NCI-H1436 (cell line): Measurements from ENCODE around the gene TBC1D10A.

Experiments
- DNase-seq: peaks from one replicate; lab custom pipeline; 2025; lab: John Stamatoyannopoulos, UW

TBC1D10A gene

DNA sequence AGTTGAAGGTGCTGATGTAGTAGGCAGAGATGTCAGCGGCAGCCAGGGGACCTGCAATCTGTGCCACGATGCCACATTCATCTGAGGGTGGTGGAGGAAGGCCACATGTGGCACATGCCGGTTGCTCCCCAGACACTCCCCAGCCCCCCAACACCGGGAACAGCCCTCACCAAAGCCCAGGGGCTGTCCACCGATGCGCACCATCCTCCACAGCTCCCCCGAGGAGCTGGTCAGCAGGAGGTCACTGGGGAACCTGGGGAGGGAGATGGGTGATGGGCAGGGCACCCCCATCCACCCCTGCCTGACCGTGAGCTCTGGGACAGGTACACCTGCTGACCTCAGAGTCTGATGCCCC is 40.9 kb downstream of the TBC1D10A start:
- DNase-seq, result no peak

- DNase-seq, result no peak
These were observed 41.4 kb downstream of the TBC1D10A start for GRCh38 chr22:30285176-30285845.

DNA sequence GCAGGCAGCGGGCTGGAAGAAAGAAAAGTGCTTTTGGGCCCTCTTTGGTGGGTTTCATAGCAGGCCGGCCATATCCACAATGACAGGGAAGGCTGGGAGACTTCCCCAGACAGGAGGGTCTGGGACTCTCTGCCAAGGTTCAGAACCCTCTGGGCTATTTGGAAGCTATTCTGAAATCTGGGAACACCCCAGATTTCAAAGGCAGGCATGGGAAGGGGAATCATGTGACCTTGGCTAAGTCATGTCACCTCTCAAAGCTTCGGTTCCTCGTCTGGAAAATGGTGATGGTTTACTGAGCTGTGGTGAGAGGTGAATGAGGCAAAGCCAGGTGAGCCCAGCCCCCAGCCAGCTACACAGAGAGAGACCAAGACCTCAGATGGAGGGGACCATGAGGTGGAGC is 42.1 kb downstream of the TBC1D10A start:
- no peak for DNase-seq

- no peak for DNase-seq
These were observed 42.6 kb downstream of the TBC1D10A start for GRCh38 chr22:30284172-30284571.

- no peak for DNase-seq
These were observed 43.4 kb downstream of the TBC1D10A start for GRCh38 chr22:30283342-30283741.

GRCh38 chr22:30282616-30283046 is 44.1 kb downstream of the TBC1D10A start:
- DNase-seq, result no peak

DNA sequence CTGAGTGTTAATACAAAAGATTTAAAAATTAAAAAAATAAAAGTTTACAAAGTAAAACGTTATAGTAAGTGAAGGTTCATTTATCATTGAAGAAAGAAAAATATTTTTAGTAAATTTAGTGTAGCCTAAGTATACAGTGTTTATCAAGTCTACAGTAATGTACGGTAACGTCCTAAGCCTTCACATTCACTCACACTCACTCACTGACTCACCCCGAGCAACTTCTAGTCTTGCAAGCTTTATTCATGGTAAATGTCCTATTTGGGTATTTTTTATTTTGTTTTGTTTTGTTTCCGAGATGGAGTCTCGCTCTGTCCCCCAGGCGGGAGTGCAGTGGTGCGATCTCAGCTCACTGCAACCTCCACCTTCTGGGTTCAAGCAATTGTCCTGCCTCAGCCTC is 46.2 kb downstream of the TBC1D10A start:
- no peak for DNase-seq

DNA sequence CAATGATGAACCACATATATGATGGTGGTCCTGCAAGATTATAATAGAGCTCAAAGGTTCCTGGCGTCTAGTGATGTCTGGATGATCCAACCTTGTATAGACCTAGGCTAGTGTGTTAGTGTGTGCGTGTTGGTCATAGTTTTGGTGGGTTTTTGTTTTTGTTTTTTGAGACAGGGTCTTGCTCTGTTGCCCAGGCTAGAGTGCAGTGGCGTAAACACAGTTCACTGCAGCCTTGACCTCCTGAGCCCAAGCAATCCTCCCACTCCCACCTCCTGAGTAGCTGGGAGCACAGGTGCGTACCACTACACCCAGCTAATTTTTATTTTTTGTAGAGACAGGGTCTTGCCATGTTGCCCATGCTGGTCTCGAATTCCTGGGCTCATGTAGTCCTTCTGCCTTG is 46.8 kb downstream of the TBC1D10A start:
- DNase-seq, result no peak

DNA sequence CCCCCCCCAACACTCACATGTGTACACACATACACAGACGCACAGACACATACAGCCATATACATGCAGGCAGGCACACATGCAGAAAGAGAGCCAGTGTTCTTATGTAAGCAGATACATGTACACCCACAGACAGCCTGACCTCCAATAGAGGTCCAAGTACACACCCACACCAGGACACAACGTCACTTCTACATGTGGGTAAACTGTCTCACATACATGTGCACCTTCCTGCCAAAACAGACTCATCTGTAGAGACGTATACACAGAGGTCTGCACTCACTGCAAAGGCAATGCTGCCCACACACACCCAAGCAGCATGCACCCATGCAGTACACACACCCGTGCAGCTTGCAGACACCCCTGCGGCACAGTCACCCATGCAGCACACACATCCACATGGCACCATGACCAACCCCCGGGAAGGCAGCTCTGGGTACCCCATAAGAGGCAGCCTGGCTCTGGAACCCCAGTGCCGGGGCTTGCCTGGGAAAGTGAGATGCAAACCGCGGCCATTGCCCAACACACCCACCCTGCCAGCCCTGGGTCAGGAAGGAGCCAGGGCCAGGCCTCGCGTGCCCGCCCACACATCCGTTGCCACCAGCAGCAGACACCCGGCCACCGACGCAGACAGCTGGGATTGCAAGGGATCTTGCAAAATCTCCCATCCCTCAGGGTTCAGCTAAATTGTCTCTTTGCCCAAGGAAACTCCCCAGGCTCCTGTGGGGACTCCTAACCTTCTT is 47.5 kb downstream of the TBC1D10A start:
- no peak for DNase-seq

GRCh38 chr22:30277547-30278344 is 49.0 kb downstream of the TBC1D10A start:
- no peak for DNase-seq

DNA sequence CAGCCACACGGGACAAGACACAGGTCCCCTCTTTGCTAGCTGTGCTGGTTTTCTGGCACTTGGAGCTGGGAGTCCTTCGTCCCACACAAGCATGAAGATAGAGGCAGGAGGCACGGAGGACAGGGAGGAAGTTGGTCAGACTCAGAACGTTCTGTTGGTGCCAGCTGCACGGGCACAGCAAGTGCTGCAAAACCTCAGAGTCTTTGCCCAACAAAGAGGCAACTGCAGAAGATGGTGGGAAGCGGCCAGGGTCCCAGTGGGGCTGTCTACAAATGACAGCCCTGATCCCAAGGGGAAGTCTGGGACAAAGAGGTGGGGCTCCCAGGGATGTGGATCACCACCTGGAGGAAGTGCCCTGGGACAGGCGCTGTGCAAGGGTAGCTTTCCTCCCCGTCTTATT is 50.7 kb downstream of the TBC1D10A start:
- no peak for DNase-seq

DNA sequence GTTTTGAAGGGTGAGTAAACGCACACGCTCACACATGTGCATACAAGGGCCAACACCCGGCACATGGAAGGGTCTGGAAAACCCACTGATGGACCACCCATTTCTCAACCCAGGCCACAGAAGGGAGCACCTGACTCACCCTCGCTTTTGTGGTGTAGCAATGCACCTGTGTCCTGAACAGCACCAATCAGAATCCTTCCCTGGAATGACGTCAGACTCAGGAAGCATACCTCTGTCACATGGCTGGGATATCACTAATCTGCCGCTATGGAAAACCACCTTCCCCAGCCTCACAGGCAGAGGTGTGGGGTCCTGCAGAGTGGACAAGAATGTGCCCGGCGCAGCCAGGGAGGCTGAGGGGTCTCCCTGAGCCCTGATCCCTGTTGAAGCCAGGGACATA is 51.1 kb downstream of the TBC1D10A start:
- no peak for DNase-seq

DNA sequence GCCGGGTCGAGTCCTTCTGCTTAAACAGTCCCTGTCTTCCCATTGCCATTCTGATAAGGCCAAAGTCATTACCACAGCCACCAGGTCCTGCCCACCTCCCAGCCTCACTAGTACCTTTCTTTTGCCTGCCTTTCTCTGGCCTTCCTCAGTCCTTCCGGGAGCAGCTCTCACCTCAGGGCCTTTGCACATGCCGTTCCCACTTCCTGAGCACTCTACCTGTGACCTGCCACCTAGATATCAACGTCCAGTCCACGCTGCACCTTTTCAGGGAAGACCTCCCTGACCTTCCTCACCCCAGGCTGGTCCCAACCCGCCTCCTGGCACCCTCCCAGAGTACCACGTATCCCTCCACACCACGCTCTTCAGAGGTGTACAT is 52.3 kb downstream of the TBC1D10A start:
- no peak for DNase-seq

GRCh38 chr22:30273711-30274436 is 52.9 kb downstream of the TBC1D10A start:
- DNase-seq, result no peak

- no peak for DNase-seq
These were observed 53.8 kb downstream of the TBC1D10A start for GRCh38 chr22:30272781-30273601.

DNA sequence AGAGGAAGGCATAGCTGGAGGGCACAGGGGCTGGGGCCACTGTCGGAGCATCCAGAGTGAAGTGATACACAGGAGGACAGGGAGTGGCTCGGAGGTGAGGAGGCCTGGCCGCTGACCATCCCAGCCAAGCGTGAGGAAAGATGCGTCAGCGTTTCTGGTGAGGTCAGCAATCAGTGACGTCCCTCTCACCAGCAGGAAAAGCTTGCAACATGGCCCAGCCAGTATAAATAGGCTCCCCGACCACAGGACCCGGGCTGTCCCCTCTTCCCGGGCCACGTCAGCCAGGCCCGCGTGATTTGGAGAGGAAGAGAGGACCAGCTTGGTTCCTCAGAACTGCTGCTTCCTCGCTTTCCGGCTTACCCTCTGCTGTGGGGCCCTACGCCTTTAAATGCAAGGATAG is 55.9 kb downstream of the TBC1D10A start:
- DNase-seq, result no peak

GRCh38 chr22:30268331-30268730 is 58.4 kb downstream of the TBC1D10A start:
- no peak for DNase-seq

DNA sequence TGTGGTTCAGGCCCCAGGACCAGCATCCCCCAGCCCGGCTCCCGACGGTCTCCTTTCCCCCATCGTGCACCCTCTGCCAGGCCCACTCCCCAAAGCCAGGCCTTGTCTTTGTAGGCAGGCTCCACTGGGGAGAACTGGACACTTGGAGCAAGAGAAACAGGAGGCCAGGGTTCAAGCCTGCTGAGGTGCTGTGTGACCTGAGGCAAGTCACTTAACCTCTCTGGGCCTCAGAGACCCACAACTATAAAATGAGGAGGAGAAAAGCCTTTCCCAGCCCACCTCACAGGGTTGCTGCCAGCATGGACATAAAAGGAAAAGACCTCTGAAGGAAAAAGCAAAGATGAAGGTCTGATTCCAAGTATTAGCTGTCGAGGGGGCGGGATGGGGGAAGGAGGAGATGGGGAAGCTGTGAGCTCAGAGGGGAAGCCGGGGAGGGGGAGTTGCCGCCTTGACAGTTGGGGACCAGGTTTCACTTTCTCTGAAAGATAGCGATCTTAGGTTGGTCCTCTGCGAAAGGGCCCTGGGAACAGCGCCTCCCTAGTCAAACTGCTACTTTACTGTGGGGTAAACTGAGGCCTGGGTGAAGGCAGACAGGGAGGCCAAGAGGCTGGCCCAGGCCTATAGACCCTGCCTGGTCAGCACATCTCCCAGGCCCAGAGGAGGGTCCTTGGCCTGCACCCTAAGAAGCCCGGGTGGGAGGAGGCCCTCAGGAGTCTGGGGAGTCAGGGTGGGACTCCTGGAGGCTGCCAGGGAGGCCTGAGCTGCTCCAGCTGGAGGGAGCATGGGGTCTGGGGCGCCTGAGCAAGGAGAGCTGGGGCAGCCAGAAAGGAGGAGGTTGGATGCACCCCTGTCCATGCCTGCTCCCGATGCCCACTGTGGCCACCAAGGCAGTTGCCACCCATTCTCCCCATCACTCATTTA is 59.1 kb downstream of the TBC1D10A start:
- no peak for DNase-seq

DNA sequence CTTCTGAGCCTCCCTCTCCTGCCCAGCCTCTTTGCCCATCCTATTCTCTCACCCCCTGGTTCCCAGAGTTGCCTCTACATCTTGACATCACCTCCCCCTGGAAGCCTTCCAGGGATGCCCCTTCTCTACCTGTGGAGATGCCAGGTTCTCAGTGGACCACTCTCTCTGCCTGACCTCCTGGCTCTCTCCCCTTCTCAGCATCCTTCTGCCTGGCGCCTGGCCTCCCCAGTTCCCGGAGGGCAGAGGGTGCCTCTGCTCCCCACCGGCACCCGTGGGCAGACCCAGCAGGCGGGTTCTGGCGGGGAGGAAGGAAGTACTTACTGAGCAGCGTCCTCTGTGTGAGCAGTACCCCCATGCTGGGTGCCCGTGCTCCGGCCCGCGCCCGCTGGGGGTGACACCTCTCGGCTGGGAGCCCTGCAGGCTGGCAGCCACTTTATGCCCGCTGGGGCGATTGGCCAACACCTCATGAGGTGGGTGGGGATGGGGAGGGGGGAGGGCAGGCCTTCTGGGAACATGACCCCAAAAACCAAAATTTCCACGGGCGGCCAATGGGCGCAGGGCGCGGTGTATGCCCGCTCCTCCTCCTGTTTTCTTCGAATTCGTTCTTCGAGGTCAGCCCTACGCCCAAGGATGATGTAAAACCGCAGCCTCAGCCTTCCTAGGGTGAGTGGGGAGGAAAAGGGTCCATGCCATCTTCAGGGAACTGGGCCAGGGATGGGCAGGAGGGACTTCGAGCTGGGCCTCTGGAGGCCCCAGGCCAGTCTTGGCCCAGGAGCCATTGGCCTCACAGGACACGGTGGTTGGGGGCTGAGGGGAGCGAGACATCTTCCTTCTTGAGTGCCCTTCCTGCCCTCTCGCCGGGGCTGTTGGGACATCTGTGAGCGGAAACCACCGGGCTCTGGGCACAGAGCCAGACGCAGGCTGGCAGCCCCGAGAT is 60.0 kb downstream of the TBC1D10A start, which contains the start of gene OSM:
TSS of gene OSM (minus strand) at position 407 of the 937 bp plus-strand sequence. CDS start at position 355, 52 bp downstream.
- no peak for DNase-seq
